ENCODE data around the gene OSBPL10. TPM values are rescaled to one million over a fixed set of nuclear protein-coding genes. Genes with fewer than 3 reads are reported as not detected.
A peak's percentile ranks its signal among the peaks of the same experiment; 100 is the strongest.

OSBPL10 gene
- total RNA-seq, 2 donors from 2014 or later, result 23.8 to 33.6 TPM

DNA sequence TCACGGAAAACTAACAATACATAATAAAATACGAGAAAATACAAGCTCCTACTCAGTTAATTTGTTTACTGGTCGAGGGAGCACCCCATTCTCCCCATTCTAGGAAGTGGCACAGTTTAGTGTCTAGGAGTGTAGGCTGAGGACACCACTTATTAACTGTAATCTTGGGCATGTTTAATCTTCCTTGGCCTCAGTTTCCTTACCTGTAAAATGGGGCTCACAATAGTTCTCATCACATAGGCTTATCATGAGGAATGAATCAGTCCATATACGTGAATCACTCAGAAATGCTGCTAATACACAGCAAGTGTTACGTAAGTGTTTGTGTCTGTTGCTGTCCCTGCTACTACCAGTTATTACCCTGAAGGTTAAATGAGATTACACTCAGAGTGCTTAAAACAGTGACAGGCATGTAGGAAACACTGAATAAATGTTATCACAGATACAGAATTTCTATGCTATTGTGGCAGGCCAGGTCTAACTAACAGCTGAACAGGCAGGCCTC, 210.2 kb downstream of the OSBPL10 start:
- no peaks in the 10 kb centered on the region for H3K9me3 Mint-ChIP-seq
- WGBS, 2 experiments (ENCODE audit: insufficient coverage in 1 of 2, insufficient read length in 1 of 2), result 60 to 75% methylated on average over 3 to 5 of the region's 5 CpGs
- DNase-seq, result no peak
- Histone ChIP-seq H3K27ac (ENCODE audit: low read depth, low read length) (no peak overlapping the region), H3K4me3 (ENCODE audit: low read length) (no peak overlapping the region), H3K36me3 (ENCODE audit: control insufficient read depth, insufficient read depth, low read length) (no peaks in the 10 kb centered on the region), H3K9ac (ENCODE audit: extremely low read depth, low read length, poor library complexity, severe bottlenecking) (no peak overlapping the region), H3K9me3 (ENCODE audit: control insufficient read depth, low read length) (no peaks in the 10 kb centered on the region), H3K4me1 (ENCODE audit: control insufficient read depth, insufficient read depth, low read length) (no peaks in the 10 kb centered on the region), H3K27me3 (ENCODE audit: control insufficient read depth, insufficient read depth, low read length, poor library complexity, severe bottlenecking) (no peaks in the 10 kb centered on the region)
- H3K27me3 Mint-ChIP-seq (ENCODE audit: insufficient read depth), result no peaks in the 10 kb centered on the region
- H3K27ac Mint-ChIP-seq, result no peak overlapping the region
- H3K4me1 Mint-ChIP-seq, result peaks cover 15% of the 10 kb centered on the region
- no peak overlapping the region for H3K4me3 Mint-ChIP-seq
- TF ChIP-seq, protein P1, sequence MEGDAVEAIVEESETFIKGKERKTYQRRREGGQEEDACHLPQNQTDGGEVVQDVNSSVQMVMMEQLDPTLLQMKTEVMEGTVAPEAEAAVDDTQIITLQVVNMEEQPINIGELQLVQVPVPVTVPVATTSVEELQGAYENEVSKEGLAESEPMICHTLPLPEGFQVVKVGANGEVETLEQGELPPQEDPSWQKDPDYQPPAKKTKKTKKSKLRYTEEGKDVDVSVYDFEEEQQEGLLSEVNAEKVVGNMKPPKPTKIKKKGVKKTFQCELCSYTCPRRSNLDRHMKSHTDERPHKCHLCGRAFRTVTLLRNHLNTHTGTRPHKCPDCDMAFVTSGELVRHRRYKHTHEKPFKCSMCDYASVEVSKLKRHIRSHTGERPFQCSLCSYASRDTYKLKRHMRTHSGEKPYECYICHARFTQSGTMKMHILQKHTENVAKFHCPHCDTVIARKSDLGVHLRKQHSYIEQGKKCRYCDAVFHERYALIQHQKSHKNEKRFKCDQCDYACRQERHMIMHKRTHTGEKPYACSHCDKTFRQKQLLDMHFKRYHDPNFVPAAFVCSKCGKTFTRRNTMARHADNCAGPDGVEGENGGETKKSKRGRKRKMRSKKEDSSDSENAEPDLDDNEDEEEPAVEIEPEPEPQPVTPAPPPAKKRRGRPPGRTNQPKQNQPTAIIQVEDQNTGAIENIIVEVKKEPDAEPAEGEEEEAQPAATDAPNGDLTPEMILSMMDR (conservative IDR thresholded peaks at IDR 0.05), result no peak
- no peaks in the 10 kb centered on the region for H3K36me3 Mint-ChIP-seq (ENCODE audit: low read depth)

DNA sequence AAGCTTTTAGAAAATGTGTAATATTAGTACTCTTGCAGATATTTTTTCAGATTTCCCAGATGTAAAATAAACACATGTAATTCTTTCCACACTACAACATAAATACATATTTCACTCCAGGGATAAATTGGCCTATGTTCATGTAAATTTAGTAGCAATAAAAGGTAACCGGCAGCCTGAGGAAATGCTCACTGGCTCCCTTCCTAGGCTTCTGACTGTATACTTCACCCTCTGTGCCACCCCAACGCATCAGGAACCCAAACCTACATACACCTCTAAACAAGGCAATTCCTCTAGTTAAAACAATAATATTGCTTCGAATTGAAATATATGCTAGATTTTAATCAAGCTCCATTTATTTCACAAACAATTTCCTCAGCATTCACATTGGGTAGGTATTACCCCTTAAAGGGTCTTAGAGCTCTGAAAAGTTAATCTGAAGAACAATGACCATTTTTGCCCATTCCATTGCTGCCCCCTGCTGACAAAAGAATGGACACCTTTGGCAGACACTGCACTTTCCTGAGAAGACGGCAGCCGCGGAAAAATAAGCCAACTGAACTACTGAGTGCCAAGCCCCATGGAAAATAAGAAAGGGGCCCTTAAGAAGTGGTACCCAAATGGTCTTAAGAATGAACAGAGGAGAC, 212.5 kb downstream of the OSBPL10 start:
- H3K9ac ChIP-seq (ENCODE audit: extremely low read depth, low read length, poor library complexity, severe bottlenecking), result no peak overlapping the region
- H3K27ac Mint-ChIP-seq, result no peak overlapping the region
- no peak overlapping the region for H3K4me3 Mint-ChIP-seq
- no peaks in the 10 kb centered on the region for H3K36me3 ChIP-seq (ENCODE audit: control insufficient read depth, insufficient read depth, low read length)
- WGBS, 2 experiments (ENCODE audit: insufficient coverage in 1 of 2, insufficient read length in 1 of 2), result 87% methylated on average over 5 to 6 of the region's 6 CpGs
- no peaks in the 10 kb centered on the region for H3K36me3 Mint-ChIP-seq (ENCODE audit: low read depth)
- no peaks in the 10 kb centered on the region for H3K9me3 ChIP-seq (ENCODE audit: control insufficient read depth, low read length)
- H3K4me1 ChIP-seq (ENCODE audit: control insufficient read depth, insufficient read depth, low read length), result no peaks in the 10 kb centered on the region
- no peaks in the 10 kb centered on the region for H3K27me3 ChIP-seq (ENCODE audit: control insufficient read depth, insufficient read depth, low read length, poor library complexity, severe bottlenecking)
- no peaks in the 10 kb centered on the region for H3K27me3 Mint-ChIP-seq (ENCODE audit: insufficient read depth)
- no peak overlapping the region for H3K4me3 ChIP-seq (ENCODE audit: low read length)
- peak; percentile 76 for DNase-seq
- no peaks in the 10 kb centered on the region for H3K9me3 Mint-ChIP-seq
- TF ChIP-seq, protein P1 (conservative IDR thresholded peaks at IDR 0.05), result peak; percentile 71
- no peak overlapping the region for H3K27ac ChIP-seq (ENCODE audit: low read depth, low read length)
- peaks cover 18% of the 10 kb centered on the region for H3K4me1 Mint-ChIP-seq

DNA sequence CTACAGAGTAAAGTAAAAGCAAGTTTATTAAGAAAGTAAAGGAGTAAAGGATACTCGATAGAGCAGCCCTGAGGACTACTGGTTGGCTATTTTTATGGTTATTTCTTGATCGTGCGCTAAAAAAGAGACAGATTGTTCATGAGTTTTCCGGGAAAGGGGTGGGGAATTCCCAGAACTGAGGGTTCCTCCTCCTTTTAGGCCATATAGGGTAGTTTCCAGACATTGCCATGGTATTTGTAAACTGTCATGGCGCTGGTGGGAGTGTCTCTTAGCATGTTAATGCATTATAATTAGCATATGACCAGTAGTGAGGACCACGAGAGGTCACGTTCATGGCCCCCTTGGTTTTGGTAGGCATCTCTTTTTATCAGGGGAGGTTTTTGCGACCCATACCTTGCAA, 213.1 kb downstream of the OSBPL10 start:
- Histone ChIP-seq H3K36me3 (ENCODE audit: control insufficient read depth, insufficient read depth, low read length) (no peaks in the 10 kb centered on the region), H3K27me3 (ENCODE audit: control insufficient read depth, insufficient read depth, low read length, poor library complexity, severe bottlenecking) (no peaks in the 10 kb centered on the region), H3K4me1 (ENCODE audit: control insufficient read depth, insufficient read depth, low read length) (no peaks in the 10 kb centered on the region), H3K4me3 (ENCODE audit: low read length) (no peak overlapping the region), H3K9ac (ENCODE audit: extremely low read depth, low read length, poor library complexity, severe bottlenecking) (no peak overlapping the region), H3K9me3 (ENCODE audit: control insufficient read depth, low read length) (no peaks in the 10 kb centered on the region), H3K27ac (ENCODE audit: low read depth, low read length) (no peak overlapping the region)
- no peaks in the 10 kb centered on the region for H3K27me3 Mint-ChIP-seq (ENCODE audit: insufficient read depth)
- 95 to 100% methylated on average over 4 to 8 of the region's 8 CpGs for WGBS, 2 experiments (ENCODE audit: insufficient coverage in 1 of 2, insufficient read length in 1 of 2)
- peaks cover 19% of the 10 kb centered on the region for H3K4me1 Mint-ChIP-seq
- H3K27ac Mint-ChIP-seq, result no peak overlapping the region
- H3K36me3 Mint-ChIP-seq (ENCODE audit: low read depth), result no peaks in the 10 kb centered on the region
- no peak overlapping the region for H3K4me3 Mint-ChIP-seq
- TF ChIP-seq, protein P1 (conservative IDR thresholded peaks at IDR 0.05), result no peak
- H3K9me3 Mint-ChIP-seq, result no peaks in the 10 kb centered on the region
- DNase-seq, result no peak
